Uterus (tissue), 2 donors: ENCODE data around the gene PYHIN1.

Experiments
- CTCF ChIP-seq, 4 experiments: fragments of 200-600 bp in 2 of 4; fragments of 450-650 bp in 2 of 4; sonication (generic) in 2 of 4; IDR thresholded peaks; one replicate each; pipeline ENCODE4 v1.5.1; 2016 to 2019; ENCODE audit warnings: antibody characterized with exemption in 4 of 4, mild to moderate bottlenecking in 2 of 4, moderate library complexity in 1 of 4
- POLR2A ChIP-seq, 2 donors: fragments of 450-650 bp; IDR thresholded peaks; one replicate each; pipeline ENCODE4 v1.6.1; 2016; ENCODE audit warnings: antibody characterized with exemption in 2 of 2, mild to moderate bottlenecking in 1 of 2, moderate library complexity in 1 of 2

GRCh38 chr1:158961178-158961577 lies 29.8 kb downstream of the PYHIN1 start:
- no peak for TF ChIP-seq POLR2A (IDR thresholded peaks at IDR 0.05)
- TF ChIP-seq CTCF (IDR thresholded peaks at IDR 0.05): no peak
